WTC11 (cell line): ENCODE measurements around the gene ALOX15.
"Not testable (repeated sequence)": the region's sequence is repeated elsewhere in the genome, so short reads cannot be mapped to it uniquely, and the experiment has no call there.

Experiments
- ATF6 ChIP-seq: sonication (generic); formaldehyde crosslinking; IDR thresholded peaks from 2 replicates; pipeline ENCODE4 v1.8.1; 2023; ENCODE audit warnings: mild to moderate bottlenecking, missing genetic modification reagents
- CTCF ChIP-seq: fragments of 200-600 bp; IDR thresholded peaks from 2 replicates; pipeline ENCODE4 v1.8.0; 2022; ENCODE audit warnings: antibody characterized with exemption
- TEAD4 ChIP-seq: sonication (generic); formaldehyde crosslinking; IDR thresholded peaks from 2 replicates; pipeline ENCODE4 v1.8.0; 2022; ENCODE audit warnings: mild to moderate bottlenecking, missing genetic modification reagents
- USF2 ChIP-seq: sonication (generic); formaldehyde crosslinking; IDR thresholded peaks from 2 replicates; pipeline ENCODE4 v1.8.1; 2023; ENCODE audit warnings: mild to moderate bottlenecking, missing genetic modification reagents, moderate library complexity

- TF ChIP-seq USF2 (CRISPR knock-in tag); TEAD4 (CRISPR knock-in tag); CTCF; ATF6 (CRISPR knock-in tag): not testable (repeated sequence)
Observed at GRCh38 chr17:4639301-4640059, 2.0 kb downstream of the ALOX15 start.
